Neural crest cell (in vitro differentiated cells): ENCODE results near the gene GYS2. TPM values are rescaled to one million over a fixed set of nuclear protein-coding genes. Genes with fewer than 3 reads are reported as not detected.
"Not testable (repeated sequence)": the region's sequence is repeated elsewhere in the genome, so short reads cannot be mapped to it uniquely, and the experiment has no call there.

Experiments used
- DNase-seq: peaks from one replicate; pipeline ENCODE4 v3.0.0; 2021; ENCODE audit warnings: low read depth, mixed read lengths, low spot score
- H3K27ac Mint-ChIP-seq: one replicate; pipeline ENCODE4 v1.8.0; 2021; ENCODE audit warnings: mild to moderate bottlenecking, mixed read lengths; ENCODE audit not compliant: unreplicated experiment
- H3K27me3 Mint-ChIP-seq: 2 replicates; pipeline ENCODE4 v1.8.0; 2021; ENCODE audit warnings: low read depth, mild to moderate bottlenecking, mixed read lengths
- H3K36me3 Mint-ChIP-seq: 2 replicates; pipeline ENCODE4 v1.8.0; 2021; ENCODE audit warnings: low read depth, mild to moderate bottlenecking, mixed read lengths
- H3K4me1 Mint-ChIP-seq: 2 replicates; pipeline ENCODE4 v1.8.0; 2021; ENCODE audit warnings: mixed read lengths
- H3K4me3 Mint-ChIP-seq: one replicate; pipeline ENCODE4 v1.8.0; 2021; ENCODE audit warnings: mild to moderate bottlenecking, mixed read lengths
- H3K9me3 Mint-ChIP-seq: 2 replicates; pipeline ENCODE4 v1.8.0; 2021; ENCODE audit warnings: mixed read lengths
- CTCF ChIP-seq: fragments of 200-600 bp; sonication (generic); conservative IDR thresholded peaks from 2 replicates; pipeline ENCODE4 v1.5.0; 2021; ENCODE audit warnings: antibody characterized with exemption, mild to moderate bottlenecking
- total RNA-seq: library from RNA; stranded (reverse); gene quantifications from 2 replicates; pipeline ENCODE4 v1.2.1, GENCODE V29; 2021

Gene GYS2
- total RNA-seq, 1 donor from 2014 or later: not detected

DNA sequence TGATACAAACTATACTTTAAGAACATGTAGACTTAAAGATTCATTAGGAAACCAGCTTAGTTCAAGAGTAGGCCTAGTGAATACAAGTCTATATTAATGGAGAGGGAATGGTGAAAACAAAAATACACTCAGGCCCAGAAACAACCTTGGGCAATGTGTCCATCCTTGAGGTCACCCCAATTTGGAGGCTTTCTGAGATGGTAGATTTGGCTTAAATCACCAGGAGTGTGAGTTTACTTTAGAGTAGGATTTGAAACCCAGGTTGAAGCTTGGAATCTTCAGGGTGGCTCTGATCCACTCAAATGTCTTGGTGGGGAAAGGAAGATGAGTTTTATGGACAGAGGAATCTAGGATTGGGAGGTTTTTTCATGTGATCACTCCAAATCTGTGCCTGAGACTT is 42.5 kb upstream of the GYS2 start:
- no peak for TF ChIP-seq CTCF
- no peaks in the 10 kb centered on the region for H3K9me3 Mint-ChIP-seq
- peak overlapping the region; percentile 18 for H3K4me3 Mint-ChIP-seq
- DNase-seq: no peak
- H3K4me1 Mint-ChIP-seq: peaks cover 50% of the 10 kb centered on the region
- no peak overlapping the region for H3K27ac Mint-ChIP-seq
- no peaks in the 10 kb centered on the region for H3K27me3 Mint-ChIP-seq
- H3K36me3 Mint-ChIP-seq: peaks cover 31% of the 10 kb centered on the region

DNA sequence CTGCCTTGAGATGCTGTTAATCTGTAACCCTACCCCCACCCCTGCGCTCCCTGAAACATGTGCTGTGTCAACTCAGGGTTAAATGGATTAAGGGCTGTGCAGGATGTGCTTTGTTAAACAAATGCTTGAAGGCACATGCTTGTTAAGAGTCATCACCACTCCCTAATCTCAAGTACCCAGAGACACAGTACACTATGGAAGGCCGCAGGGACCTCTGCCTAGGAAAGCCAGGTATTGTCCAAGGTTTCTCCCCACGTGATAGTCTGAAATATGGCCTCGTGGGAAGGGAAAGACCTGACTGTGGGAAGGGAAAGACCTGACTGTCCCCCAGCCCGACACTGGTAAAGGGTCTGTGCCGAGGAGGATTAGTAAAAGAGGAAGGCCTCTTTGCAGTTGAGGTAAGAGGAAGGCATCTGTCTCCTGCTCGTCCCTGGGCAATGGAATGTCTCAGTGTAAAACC is 40.4 kb upstream of the GYS2 start:
- H3K27me3 Mint-ChIP-seq, H3K4me3 Mint-ChIP-seq, H3K9me3 Mint-ChIP-seq, DNase-seq: not testable (repeated sequence)
- Mint-ChIP-seq H3K36me3 (peaks cover 29% of the 10 kb centered on the region), H3K4me1 (peaks cover 33% of the 10 kb centered on the region), H3K27ac (peak overlapping the region; percentile 91)

- DNase-seq: no peak
- H3K4me3 Mint-ChIP-seq: no peak overlapping the region
- H3K27me3 Mint-ChIP-seq: no peaks in the 10 kb centered on the region
- H3K9me3 Mint-ChIP-seq: no peaks in the 10 kb centered on the region
- H3K4me1 Mint-ChIP-seq: peaks cover 32% of the 10 kb centered on the region
- peaks cover 31% of the 10 kb centered on the region for H3K36me3 Mint-ChIP-seq
- H3K27ac Mint-ChIP-seq: no peak overlapping the region
- TF ChIP-seq CTCF: no peak
Measured at GRCh38 chr12:21644516-21644915, 39.9 kb upstream of the GYS2 start.

DNA sequence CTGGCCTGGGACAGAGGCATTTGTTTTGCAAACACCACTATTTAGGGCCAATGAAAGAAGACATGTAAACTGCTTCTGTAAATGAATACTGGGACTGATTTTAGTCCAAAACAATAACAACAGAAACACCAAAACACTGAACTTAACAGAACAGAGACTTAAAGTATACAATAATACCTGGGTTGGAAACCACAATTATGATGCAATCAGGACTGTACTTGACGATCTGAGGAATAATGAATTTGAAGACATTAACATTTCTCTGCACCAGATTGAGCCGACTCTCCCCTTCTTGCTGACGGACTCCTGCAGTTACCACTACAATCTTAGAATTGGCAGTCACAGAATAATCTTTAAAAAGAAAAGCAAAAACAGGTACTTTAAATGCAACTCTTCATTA is 39.1 kb upstream of the GYS2 start:
- H3K27me3 Mint-ChIP-seq: no peaks in the 10 kb centered on the region
- no peak for TF ChIP-seq CTCF
- no peak overlapping the region for H3K4me3 Mint-ChIP-seq
- no peak for DNase-seq
- H3K4me1 Mint-ChIP-seq: peaks cover 28% of the 10 kb centered on the region
- no peaks in the 10 kb centered on the region for H3K9me3 Mint-ChIP-seq
- H3K27ac Mint-ChIP-seq: no peak overlapping the region
- H3K36me3 Mint-ChIP-seq: peaks cover 33% of the 10 kb centered on the region

- Mint-ChIP-seq H3K36me3 (peaks cover 37% of the 10 kb centered on the region), H3K4me1 (peaks cover 21% of the 10 kb centered on the region), H3K27ac (no peak overlapping the region), H3K27me3 (no peaks in the 10 kb centered on the region), H3K4me3 (no peak overlapping the region), H3K9me3 (no peaks in the 10 kb centered on the region)
- DNase-seq: no peak
- no peak for TF ChIP-seq CTCF
Measured at GRCh38 chr12:21642707-21643389, 38.2 kb upstream of the GYS2 start.

GRCh38 chr12:21638054-21638891 is 33.6 kb upstream of the GYS2 start:
- Mint-ChIP-seq H3K27ac (peak overlapping the region; percentile 84), H3K9me3 (no peaks in the 10 kb centered on the region), H3K36me3 (peaks cover 49% of the 10 kb centered on the region), H3K27me3 (no peaks in the 10 kb centered on the region), H3K4me3 (no peak overlapping the region), H3K4me1 (peaks cover 3% of the 10 kb centered on the region)
- no peak for DNase-seq
- no peak for TF ChIP-seq CTCF
